ENCODE results near the gene TOMM70.

Gene TOMM70

GRCh38 chr3:100395679-100396431 is 5.0 kb downstream of the TOMM70 start:
- Histone ChIP-seq H2BK120ac (ENCODE audit: low read depth, low read length) (no peak overlapping the region), H4K8ac (ENCODE audit: low read depth, low read length) (no peak overlapping the region), H3K36me3 (ENCODE audit: control insufficient read depth, insufficient read depth, low read length) (no peaks in the 10 kb centered on the region), H3K4me3 (ENCODE audit: low read length) (no peak overlapping the region), H3K56ac (ENCODE audit: low read length) (no peak overlapping the region), H3K23ac (ENCODE audit: low read length) (no peak overlapping the region), H3K4me2 (ENCODE audit: low read length) (no peak overlapping the region), H3K27ac (ENCODE audit: low read depth, low read length) (no peak overlapping the region), H3K18ac (ENCODE audit: low read length) (no peak overlapping the region), H3K4me1 (ENCODE audit: control insufficient read depth, low read depth, low read length) (peaks cover 4% of the 10 kb centered on the region), H3K27me3 (ENCODE audit: insufficient read depth, low read length, poor library complexity) (no peaks in the 10 kb centered on the region), H3K79me1 (ENCODE audit: low read length) (peaks cover 9% of the 10 kb centered on the region), H3K4ac (ENCODE audit: low read depth, low read length) (no peak overlapping the region), H3K9ac (ENCODE audit: low read length) (no peak overlapping the region), H2AK5ac (ENCODE audit: low read length) (no peak overlapping the region), H2BK5ac (ENCODE audit: low read length) (no peak overlapping the region), H3K79me2 (ENCODE audit: control insufficient read depth, insufficient read depth, low read length) (peaks cover 61% of the 10 kb centered on the region), H4K5ac (ENCODE audit: low read length) (no peak overlapping the region), H2BK15ac (replicated peaks; ENCODE audit: low read depth) (no peak overlapping the region)
- no peak for DNase-seq
- whole genome bisulfite sequencing (ENCODE audit: extremely low coverage, insufficient coverage, low lambda C conversion rate) = no CpG with 5 or more reads among the region's 2 CpGs

- Histone ChIP-seq H3K4me3 (ENCODE audit: low read length) (no peak overlapping the region), H3K4me1 (ENCODE audit: control insufficient read depth, low read depth, low read length) (no peaks in the 10 kb centered on the region), H3K4ac (ENCODE audit: low read depth, low read length) (no peak overlapping the region), H3K36me3 (ENCODE audit: control insufficient read depth, insufficient read depth, low read length) (peaks cover 2% of the 10 kb centered on the region), H3K79me2 (ENCODE audit: control insufficient read depth, insufficient read depth, low read length) (peaks cover 30% of the 10 kb centered on the region), H3K4me2 (ENCODE audit: low read length) (no peak overlapping the region), H3K27ac (ENCODE audit: low read depth, low read length) (no peak overlapping the region), H2BK120ac (ENCODE audit: low read depth, low read length) (no peak overlapping the region), H2AK5ac (ENCODE audit: low read length) (no peak overlapping the region), H2BK15ac (replicated peaks; ENCODE audit: low read depth) (no peak overlapping the region), H3K79me1 (ENCODE audit: low read length) (peaks cover 6% of the 10 kb centered on the region), H3K18ac (ENCODE audit: low read length) (no peak overlapping the region), H4K8ac (ENCODE audit: low read depth, low read length) (no peak overlapping the region), H3K56ac (ENCODE audit: low read length) (no peak overlapping the region), H3K23ac (ENCODE audit: low read length) (no peak overlapping the region), H3K9ac (ENCODE audit: low read length) (no peak overlapping the region), H3K27me3 (ENCODE audit: insufficient read depth, low read length, poor library complexity) (no peaks in the 10 kb centered on the region), H4K5ac (ENCODE audit: low read length) (no peak overlapping the region), H2BK5ac (ENCODE audit: low read length) (no peak overlapping the region)
- DNase-seq = no peak
- WGBS (ENCODE audit: extremely low coverage, insufficient coverage, low lambda C conversion rate) = no CpG with 5 or more reads among the region's 1 CpG
Observed at GRCh38 chr3:100389025-100389424, 11.9 kb downstream of the TOMM70 start.

GRCh38 chr3:100386437-100387074 is 14.3 kb downstream of the TOMM70 start:
- Histone ChIP-seq H3K79me1 (ENCODE audit: low read length) (peaks cover 4% of the 10 kb centered on the region), H2BK5ac (ENCODE audit: low read length) (no peak overlapping the region), H3K36me3 (ENCODE audit: control insufficient read depth, insufficient read depth, low read length) (peaks cover 3% of the 10 kb centered on the region), H4K8ac (ENCODE audit: low read depth, low read length) (no peak overlapping the region), H3K27me3 (ENCODE audit: insufficient read depth, low read length, poor library complexity) (no peaks in the 10 kb centered on the region), H3K79me2 (ENCODE audit: control insufficient read depth, insufficient read depth, low read length) (peaks cover 17% of the 10 kb centered on the region), H2BK120ac (ENCODE audit: low read depth, low read length) (no peak overlapping the region), H3K18ac (ENCODE audit: low read length) (no peak overlapping the region), H3K56ac (ENCODE audit: low read length) (no peak overlapping the region), H3K27ac (ENCODE audit: low read depth, low read length) (no peak overlapping the region), H2BK15ac (replicated peaks; ENCODE audit: low read depth) (no peak overlapping the region), H2AK5ac (ENCODE audit: low read length) (no peak overlapping the region), H3K4me3 (ENCODE audit: low read length) (no peak overlapping the region), H3K4me2 (ENCODE audit: low read length) (no peak overlapping the region), H4K5ac (ENCODE audit: low read length) (no peak overlapping the region), H3K4me1 (ENCODE audit: control insufficient read depth, low read depth, low read length) (no peaks in the 10 kb centered on the region), H3K23ac (ENCODE audit: low read length) (no peak overlapping the region), H3K4ac (ENCODE audit: low read depth, low read length) (no peak overlapping the region), H3K9ac (ENCODE audit: low read length) (no peak overlapping the region)
- DNase-seq = no peak

- H3K27me3 ChIP-seq (ENCODE audit: insufficient read depth, low read length, poor library complexity) = no peaks in the 10 kb centered on the region
- H4K8ac ChIP-seq (ENCODE audit: low read depth, low read length) = no peak overlapping the region
- H3K4me2 ChIP-seq (ENCODE audit: low read length) = no peak overlapping the region
- no peaks in the 10 kb centered on the region for H3K4me1 ChIP-seq (ENCODE audit: control insufficient read depth, low read depth, low read length)
- H4K5ac ChIP-seq (ENCODE audit: low read length) = no peak overlapping the region
- H3K79me1 ChIP-seq (ENCODE audit: low read length) = peaks cover 4% of the 10 kb centered on the region
- H2BK5ac ChIP-seq (ENCODE audit: low read length) = no peak overlapping the region
- DNase-seq = no peak
- H3K56ac ChIP-seq (ENCODE audit: low read length) = no peak overlapping the region
- H3K9ac ChIP-seq (ENCODE audit: low read length) = no peak overlapping the region
- H3K79me2 ChIP-seq (ENCODE audit: control insufficient read depth, insufficient read depth, low read length) = peaks cover 11% of the 10 kb centered on the region
- H3K4ac ChIP-seq (ENCODE audit: low read depth, low read length) = no peak overlapping the region
- no peak overlapping the region for H2AK5ac ChIP-seq (ENCODE audit: low read length)
- H2BK15ac ChIP-seq (replicated peaks; ENCODE audit: low read depth) = no peak overlapping the region
- H2BK120ac ChIP-seq (ENCODE audit: low read depth, low read length) = no peak overlapping the region
- H3K23ac ChIP-seq (ENCODE audit: low read length) = no peak overlapping the region
- no peak overlapping the region for H3K4me3 ChIP-seq (ENCODE audit: low read length)
- 100% methylated on average over 1 of the region's 8 CpGs for WGBS (ENCODE audit: extremely low coverage, insufficient coverage, low lambda C conversion rate)
- H3K36me3 ChIP-seq (ENCODE audit: control insufficient read depth, insufficient read depth, low read length) = peaks cover 5% of the 10 kb centered on the region
- no peak overlapping the region for H3K27ac ChIP-seq (ENCODE audit: low read depth, low read length)
- no peak overlapping the region for H3K18ac ChIP-seq (ENCODE audit: low read length)
Observed at GRCh38 chr3:100384733-100385525, 16.0 kb downstream of the TOMM70 start.

- WGBS (ENCODE audit: extremely low coverage, insufficient coverage, low lambda C conversion rate) = no CpG with 5 or more reads among the region's 4 CpGs
- no peak overlapping the region for H4K5ac ChIP-seq (ENCODE audit: low read length)
- peaks cover 4% of the 10 kb centered on the region for H3K36me3 ChIP-seq (ENCODE audit: control insufficient read depth, insufficient read depth, low read length)
Observed at GRCh38 chr3:100376301-100376700, 24.6 kb downstream of the TOMM70 start.

More at GRCh38 chr3:100376301-100376700, 24.6 kb downstream of the TOMM70 start:
- Histone ChIP-seq H3K79me2 (ENCODE audit: control insufficient read depth, insufficient read depth, low read length) (no peaks in the 10 kb centered on the region), H3K27ac (ENCODE audit: low read depth, low read length) (no peak overlapping the region), H3K9ac (ENCODE audit: low read length) (no peak overlapping the region), H3K4me1 (ENCODE audit: control insufficient read depth, low read depth, low read length) (no peaks in the 10 kb centered on the region), H3K18ac (ENCODE audit: low read length) (no peak overlapping the region), H3K79me1 (ENCODE audit: low read length) (no peaks in the 10 kb centered on the region), H3K4me2 (ENCODE audit: low read length) (no peak overlapping the region), H3K23ac (ENCODE audit: low read length) (no peak overlapping the region), H4K8ac (ENCODE audit: low read depth, low read length) (no peak overlapping the region), H2BK5ac (ENCODE audit: low read length) (no peak overlapping the region), H2BK15ac (replicated peaks; ENCODE audit: low read depth) (no peak overlapping the region), H2AK5ac (ENCODE audit: low read length) (no peak overlapping the region), H3K4ac (ENCODE audit: low read depth, low read length) (no peak overlapping the region), H3K27me3 (ENCODE audit: insufficient read depth, low read length, poor library complexity) (no peaks in the 10 kb centered on the region), H3K4me3 (ENCODE audit: low read length) (no peak overlapping the region), H3K56ac (ENCODE audit: low read length) (no peak overlapping the region), H2BK120ac (ENCODE audit: low read depth, low read length) (no peak overlapping the region)
- no peak for DNase-seq
